ENCODE data around the gene RAB3GAP2.
"Not testable (repeated sequence)": the region's sequence is repeated elsewhere in the genome, so short reads cannot be mapped to it uniquely, and the experiment has no call there.

Gene RAB3GAP2

GRCh38 chr1:220217383-220217988 lies 54.8 kb downstream of the RAB3GAP2 start:
- in situ Hi-C loops (cut with MboI; ENCODE audit: low sequenced_read_pairs) = no loop called here

- in situ Hi-C loops (cut with MboI; ENCODE audit: low sequenced_read_pairs) = no loop called here
These were observed 58.8 kb downstream of the RAB3GAP2 start for GRCh38 chr1:220213382-220213983.

DNA sequence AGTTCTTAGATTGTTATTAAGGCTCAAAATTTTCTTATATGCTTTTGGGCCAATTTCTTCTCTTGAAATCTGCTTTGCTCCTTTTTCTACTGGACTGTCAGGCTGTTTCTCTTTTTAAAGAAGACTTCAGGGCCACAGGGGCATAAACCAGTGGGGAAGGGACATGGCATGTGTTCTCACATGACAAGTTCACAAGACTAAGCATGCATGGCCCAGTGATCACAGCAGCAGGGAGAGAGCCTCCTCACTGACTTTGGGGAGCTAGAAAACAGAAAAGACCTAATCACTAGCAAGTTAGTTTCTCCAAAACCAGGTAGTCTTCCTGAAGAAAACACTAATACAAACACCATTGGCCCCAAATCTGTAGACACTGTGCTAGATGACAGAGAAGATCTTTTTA lies 64.8 kb downstream of the RAB3GAP2 start:
- in situ Hi-C loops (cut with MboI; ENCODE audit: low sequenced_read_pairs) = no loop called here

DNA sequence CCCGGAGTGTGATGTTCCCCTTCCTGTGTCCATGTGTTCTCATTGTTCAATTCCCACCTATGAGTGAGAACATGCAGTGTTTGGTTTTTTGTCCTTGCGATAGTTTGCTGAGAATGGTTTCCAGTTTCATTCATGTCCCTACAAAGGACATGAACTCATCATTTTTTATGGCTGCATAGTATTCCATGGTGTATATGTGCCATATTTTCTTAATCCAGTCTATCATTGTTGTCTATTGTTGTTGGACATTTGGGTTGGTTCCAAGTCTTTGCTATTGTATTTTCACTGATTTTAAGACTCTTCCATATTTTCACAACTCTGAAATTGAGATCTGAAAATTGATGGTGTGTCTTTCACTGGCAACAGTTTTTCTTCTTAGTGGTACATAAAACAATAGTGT lies 67.5 kb downstream of the RAB3GAP2 start:
- in situ Hi-C loops (cut with MboI; ENCODE audit: low sequenced_read_pairs) = not testable (repeated sequence)

DNA sequence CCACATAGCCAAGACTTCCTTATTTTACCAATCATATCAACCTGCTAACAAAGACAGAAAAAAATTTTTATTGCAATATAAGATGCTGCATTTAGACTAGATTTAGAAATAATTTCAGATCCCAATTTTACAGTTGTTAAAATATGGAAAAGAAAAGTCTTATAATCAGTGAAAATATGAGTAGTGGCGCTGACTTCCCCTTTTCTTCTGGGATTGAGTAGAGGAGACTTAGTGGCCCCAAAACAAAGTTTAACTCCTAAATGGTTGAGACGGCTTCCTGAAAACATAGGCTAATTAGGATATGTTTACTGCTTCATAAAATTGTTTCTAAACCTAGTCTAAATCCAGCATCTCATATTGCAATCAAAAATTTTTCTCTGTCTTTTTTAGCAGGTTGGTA lies 68.4 kb downstream of the RAB3GAP2 start:
- in situ Hi-C loops (cut with MboI; ENCODE audit: low sequenced_read_pairs) = no loop called here

DNA sequence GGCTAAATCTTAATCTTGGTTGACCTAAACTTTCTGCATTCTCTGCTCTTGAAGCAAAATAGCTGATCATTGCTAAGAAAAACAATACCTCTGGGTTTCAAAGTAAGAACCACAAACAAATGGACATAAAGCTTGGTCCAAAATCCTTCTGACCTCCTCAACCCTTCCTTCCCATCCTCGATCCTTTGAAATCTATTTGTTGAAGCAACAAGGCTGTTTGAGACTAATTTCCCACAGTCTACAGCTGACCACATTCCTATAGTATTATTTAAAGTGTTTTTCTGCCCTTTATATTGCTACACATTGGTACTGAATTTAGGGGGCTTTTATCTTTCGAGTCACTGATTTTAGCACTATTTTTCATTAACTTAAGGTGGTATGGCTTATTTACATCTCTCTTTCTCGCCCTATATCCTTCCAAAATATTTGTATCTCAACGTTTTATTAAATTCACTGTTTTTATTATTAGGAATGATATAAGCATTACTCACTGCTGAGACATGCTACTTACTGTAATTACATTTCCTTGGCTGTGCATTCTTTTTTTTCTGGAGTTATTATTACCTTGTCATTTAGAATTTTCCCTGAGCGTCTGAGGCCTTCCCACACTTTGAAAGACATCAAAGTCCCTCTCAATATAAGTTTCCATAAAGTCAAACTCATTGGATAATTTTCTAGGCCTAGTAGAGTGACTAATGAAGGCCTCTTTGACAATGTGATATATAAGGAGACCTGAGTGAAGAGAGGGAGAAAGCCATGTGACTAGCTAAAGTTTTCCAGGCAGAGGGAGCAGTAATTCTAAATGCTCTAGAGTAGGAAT lies 73.9 kb downstream of the RAB3GAP2 start:
- in situ Hi-C loops (cut with MboI; ENCODE audit: low sequenced_read_pairs) = no loop called here

GRCh38 chr1:220195701-220196100 lies 76.6 kb downstream of the RAB3GAP2 start:
- in situ Hi-C loops (cut with MboI; ENCODE audit: low sequenced_read_pairs) = no loop called here

- in situ Hi-C loops (cut with MboI; ENCODE audit: low sequenced_read_pairs) = no loop called here
These were observed 82.4 kb downstream of the RAB3GAP2 start for GRCh38 chr1:220189750-220190347.

DNA sequence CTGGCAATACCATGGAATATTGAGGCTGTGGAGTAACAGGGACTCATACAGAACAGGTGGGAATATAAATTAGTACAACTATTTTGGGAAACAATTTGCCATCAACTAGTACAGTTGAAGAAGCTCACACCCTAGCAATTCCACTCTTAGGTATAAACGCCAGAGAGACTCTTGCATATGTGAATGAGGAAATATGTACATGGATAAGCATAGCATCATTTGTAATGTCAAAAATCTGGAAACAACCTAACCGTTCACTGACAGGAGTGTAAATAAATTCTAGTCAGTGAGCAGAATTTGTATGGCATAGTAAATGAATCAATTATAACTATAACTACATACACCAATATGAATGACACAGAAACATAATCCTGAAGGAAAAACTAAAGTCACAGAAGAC lies 83.7 kb downstream of the RAB3GAP2 start:
- in situ Hi-C loops (cut with MboI; ENCODE audit: low sequenced_read_pairs) = no loop called here

- in situ Hi-C loops (cut with MboI; ENCODE audit: low sequenced_read_pairs) = no loop called here
These were observed 85.5 kb downstream of the RAB3GAP2 start for GRCh38 chr1:220186752-220187151.

DNA sequence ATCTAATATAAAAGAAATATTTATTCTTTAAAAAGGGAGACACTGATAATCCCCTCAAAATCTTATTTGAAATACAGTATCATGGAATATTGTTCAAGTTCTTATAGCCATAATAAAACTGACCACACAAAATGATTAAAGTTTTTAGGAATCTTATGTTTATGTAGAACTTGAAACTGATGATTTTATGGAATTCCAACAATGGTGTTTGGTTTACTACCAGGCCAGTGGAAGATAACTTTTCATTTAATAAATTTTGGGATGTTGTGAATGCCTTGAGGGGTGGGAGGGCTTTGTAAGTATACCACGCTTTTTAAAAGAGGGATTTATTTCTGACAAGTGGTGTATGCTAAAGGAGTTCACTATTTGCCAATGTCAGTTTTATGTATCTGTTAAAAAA lies 87.7 kb downstream of the RAB3GAP2 start:
- in situ Hi-C loops (cut with MboI; ENCODE audit: low sequenced_read_pairs) = no loop called here

GRCh38 chr1:220182656-220183055 lies 89.6 kb downstream of the RAB3GAP2 start:
- in situ Hi-C loops (cut with MboI; ENCODE audit: low sequenced_read_pairs) = no loop called here

DNA sequence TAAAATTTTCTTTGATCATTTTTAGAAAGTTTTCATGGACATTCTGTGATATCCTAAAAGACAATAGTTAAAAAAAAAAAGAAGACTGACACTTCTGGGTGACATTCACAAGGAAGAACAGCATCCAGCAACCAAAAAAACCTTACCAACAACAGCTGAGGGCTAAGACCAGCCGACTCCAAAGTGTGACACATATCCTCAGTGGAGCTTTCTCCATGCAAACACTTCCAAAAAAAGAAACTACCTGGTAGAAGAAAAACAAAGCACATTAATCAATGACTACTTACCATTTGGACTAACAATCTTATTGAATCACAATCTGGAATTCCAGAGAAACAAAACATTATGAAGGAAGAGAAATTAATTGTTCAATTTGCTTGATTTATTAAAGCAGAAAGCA lies 90.1 kb downstream of the RAB3GAP2 start:
- in situ Hi-C loops (cut with MboI; ENCODE audit: low sequenced_read_pairs) = no loop called here

DNA sequence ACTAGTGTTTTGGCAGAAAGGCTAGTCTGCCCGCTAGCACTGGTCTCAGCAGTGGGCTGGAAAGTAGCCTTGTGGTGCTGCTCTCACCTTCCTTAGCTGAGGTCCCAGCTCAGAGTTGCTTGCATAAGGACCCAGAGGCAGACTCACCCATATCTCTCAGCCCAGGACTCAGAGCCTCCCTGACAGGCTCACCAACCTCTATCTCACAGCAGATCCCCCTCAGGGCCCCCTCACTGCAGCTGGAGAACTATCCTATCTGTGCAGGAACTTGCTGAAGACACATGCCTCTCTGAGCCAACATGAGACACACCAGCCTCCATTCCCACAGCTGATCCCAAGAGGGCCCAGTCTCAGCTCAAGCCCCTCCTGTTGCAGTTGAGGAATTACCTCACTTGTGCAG lies 95.7 kb downstream of the RAB3GAP2 start:
- in situ Hi-C loops (cut with MboI; ENCODE audit: low sequenced_read_pairs) = no loop called here

DNA sequence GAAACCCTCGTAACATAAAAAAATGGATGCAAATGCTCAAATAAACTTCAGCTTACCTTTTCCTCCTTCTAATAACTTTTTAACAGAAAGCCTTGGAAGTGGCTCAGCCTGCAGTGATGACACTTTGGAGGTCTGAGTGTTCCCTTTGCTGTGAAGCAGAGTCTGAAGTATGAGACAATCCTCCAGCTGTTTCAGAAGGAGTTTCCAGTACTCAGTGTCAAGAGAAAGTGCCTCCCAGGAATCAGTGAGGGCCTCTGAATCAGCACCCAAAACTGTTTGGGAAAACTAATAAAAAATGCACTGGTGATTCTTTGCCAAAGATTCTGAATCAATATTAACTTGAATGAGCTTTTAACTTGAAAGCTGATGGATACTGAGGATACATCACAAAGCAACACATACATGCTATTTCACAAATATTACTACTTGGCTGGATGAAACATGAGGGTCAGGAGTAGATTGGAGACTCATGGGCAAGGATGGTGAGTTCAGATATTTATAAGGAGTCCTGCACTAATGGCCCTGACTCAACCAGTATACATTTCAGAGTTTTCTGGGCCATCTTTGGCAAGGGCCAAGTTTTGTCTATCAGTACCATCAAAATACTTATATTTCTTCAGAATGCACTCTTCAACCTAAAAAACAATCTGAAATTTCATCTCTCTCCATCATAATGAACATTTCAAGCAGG lies 101.3 kb downstream of the RAB3GAP2 start:
- in situ Hi-C loops (cut with MboI; ENCODE audit: low sequenced_read_pairs) = no loop called here

- in situ Hi-C loops (cut with MboI; ENCODE audit: low sequenced_read_pairs) = not testable (repeated sequence)
These were observed 102.4 kb downstream of the RAB3GAP2 start for GRCh38 chr1:220169887-220170286.

DNA sequence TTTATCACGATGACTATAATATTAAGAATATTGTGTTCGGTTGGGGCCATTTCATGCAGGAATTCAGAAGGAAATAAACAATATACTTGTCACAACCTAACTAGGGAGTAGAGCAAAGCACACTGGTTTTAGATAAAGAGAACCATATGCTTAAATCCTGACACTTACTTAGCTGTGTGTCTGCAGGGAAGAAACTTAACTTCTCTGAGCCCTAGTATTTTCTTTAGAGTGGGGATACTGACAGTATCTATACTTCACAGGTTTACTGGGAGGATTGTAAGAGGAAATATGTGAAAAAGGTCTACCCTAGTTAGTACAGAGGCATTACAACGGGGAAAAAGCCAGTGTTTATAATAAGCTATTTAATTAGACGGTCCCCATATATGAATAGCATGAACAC lies 105.4 kb downstream of the RAB3GAP2 start:
- in situ Hi-C loops (cut with MboI; ENCODE audit: low sequenced_read_pairs) = no loop called here

GRCh38 chr1:220164517-220164916 lies 107.7 kb downstream of the RAB3GAP2 start:
- in situ Hi-C loops (cut with MboI; ENCODE audit: low sequenced_read_pairs) = no loop called here

- in situ Hi-C loops (cut with MboI; ENCODE audit: low sequenced_read_pairs) = no loop called here
These were observed 108.1 kb downstream of the RAB3GAP2 start for GRCh38 chr1:220164116-220164515.

DNA sequence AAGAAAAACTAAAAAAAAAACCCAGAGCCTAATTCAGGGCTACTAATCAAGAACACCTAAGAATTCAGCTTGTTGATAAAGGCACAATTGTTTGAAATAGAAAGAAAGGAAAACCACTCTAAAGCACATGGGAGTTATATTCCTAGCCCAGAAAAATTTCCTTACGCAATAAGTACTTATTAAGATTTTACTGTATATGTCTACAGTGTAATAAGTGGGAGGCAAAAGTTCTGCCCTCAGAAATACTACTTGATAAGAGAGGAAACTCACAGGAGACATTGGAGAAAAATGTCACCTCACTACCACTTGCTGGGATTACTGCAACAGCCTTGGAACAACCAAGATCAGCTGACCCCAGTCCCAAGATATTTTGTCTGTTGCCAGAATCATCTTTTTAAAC lies 112.2 kb downstream of the RAB3GAP2 start:
- in situ Hi-C loops (cut with MboI; ENCODE audit: low sequenced_read_pairs) = no loop called here

- in situ Hi-C loops (cut with MboI; ENCODE audit: low sequenced_read_pairs) = no loop called here
These were observed 113.2 kb downstream of the RAB3GAP2 start for GRCh38 chr1:220159041-220159440.

Data from HL-60/S4 (cell line).